H9 (cell line): Measurements from ENCODE around the gene CCL7. TPM values are rescaled to one million over a fixed set of nuclear protein-coding genes. Genes with fewer than 3 reads are reported as not detected.

ENCODE experiments used
- DNase-seq: peaks from one replicate; pipeline ENCODE4 v3.0.0-alpha.2; 2017
- H2AFZ ChIP-seq: one replicate; pipeline ENCODE4 v1.6.1; 2013; ENCODE audit warnings: mild to moderate bottlenecking, low read length, control low read depth, moderate library complexity
- H2AK5ac ChIP-seq: 2 replicates; pipeline ENCODE4 v1.6.1; 2013; ENCODE audit warnings: low read length, control low read depth, mixed read lengths; ENCODE audit not compliant: insufficient read length
- H2BK120ac ChIP-seq: one replicate; pipeline ENCODE4 v1.6.1; 2013; ENCODE audit warnings: low read depth, mild to moderate bottlenecking, low read length, control low read depth, inconsistent platforms; ENCODE audit not compliant: poor library complexity, severe bottlenecking
- H2BK12ac ChIP-seq: 2 replicates; pipeline ENCODE4 v1.6.1; 2013; ENCODE audit warnings: low read length, control low read depth, mixed read lengths, low read depth; ENCODE audit not compliant: insufficient read length
- H2BK15ac ChIP-seq: 2 replicates; pipeline ENCODE4 v1.6.1; 2013; ENCODE audit warnings: low read depth, low read length, control low read depth
- H2BK20ac ChIP-seq: one replicate; pipeline ENCODE4 v1.6.1; 2013; ENCODE audit warnings: low read depth, mild to moderate bottlenecking, low read length, control low read depth, inconsistent platforms; ENCODE audit not compliant: poor library complexity, severe bottlenecking
- H2BK5ac ChIP-seq: 2 replicates; pipeline ENCODE4 v1.6.1; 2013; ENCODE audit warnings: low read length, control low read depth, mixed read lengths; ENCODE audit not compliant: insufficient read length
- H3K14ac ChIP-seq: 2 replicates; pipeline ENCODE4 v1.6.1; 2013; ENCODE audit warnings: low read length, control low read depth; ENCODE audit not compliant: insufficient read depth
- H3K18ac ChIP-seq: 2 replicates; pipeline ENCODE4 v1.6.1; 2013; ENCODE audit warnings: low read depth, mild to moderate bottlenecking, mixed read lengths, low read length, control low read depth; ENCODE audit not compliant: insufficient read length
- H3K23ac ChIP-seq: 2 replicates; pipeline ENCODE4 v1.6.1; 2013; ENCODE audit warnings: low read length, control low read depth, mixed read lengths, low read depth; ENCODE audit not compliant: insufficient read length
- H3K23me2 ChIP-seq: 2 replicates; pipeline ENCODE4 v1.6.1; 2013; ENCODE audit warnings: low read depth, mild to moderate bottlenecking, mixed read lengths, low read length, control low read depth; ENCODE audit not compliant: insufficient read length, poor library complexity, severe bottlenecking
- H3K27ac ChIP-seq: 2 replicates; pipeline ENCODE4 v1.5.1; 2013; ENCODE audit warnings: low read length, control low read depth, mixed read lengths, low read depth; ENCODE audit not compliant: insufficient read length
- H3K27me3 ChIP-seq: 2 replicates; pipeline ENCODE4 v1.6.1; 2013; ENCODE audit warnings: low read length, control low read depth, inconsistent platforms; ENCODE audit not compliant: insufficient read depth
- H3K4ac ChIP-seq: 2 replicates; pipeline ENCODE4 v1.6.1; 2013; ENCODE audit warnings: low read depth, mild to moderate bottlenecking, control low read depth, inconsistent platforms, low read length, moderate library complexity
- H3K4me1 ChIP-seq: 2 replicates; pipeline ENCODE4 v1.6.1; 2013; ENCODE audit warnings: low read length, control low read depth, inconsistent platforms; ENCODE audit not compliant: insufficient read depth
- H3K4me2 ChIP-seq: 2 replicates; pipeline ENCODE4 v1.6.1; 2013; ENCODE audit warnings: low read length, control low read depth, mixed read lengths; ENCODE audit not compliant: insufficient read length, insufficient read depth
- H3K56ac ChIP-seq: 2 replicates; pipeline ENCODE4 v1.6.1; 2013; ENCODE audit warnings: low read depth, mild to moderate bottlenecking, mixed read lengths, low read length, control low read depth; ENCODE audit not compliant: insufficient read length
- H3K79me1 ChIP-seq: 2 replicates; pipeline ENCODE4 v1.6.1; 2013; ENCODE audit warnings: low read depth, mild to moderate bottlenecking, moderate library complexity, low read length, control low read depth, inconsistent platforms; ENCODE audit not compliant: insufficient read depth, poor library complexity, severe bottlenecking
- H3K79me2 ChIP-seq: 2 replicates; pipeline ENCODE4 v1.6.1; 2013; ENCODE audit warnings: low read length, control low read depth, inconsistent platforms; ENCODE audit not compliant: insufficient read depth
- H3K9ac ChIP-seq: 2 replicates; pipeline ENCODE4 v1.6.1; 2013; ENCODE audit warnings: low read length, control low read depth, mixed read lengths; ENCODE audit not compliant: insufficient read length; ENCODE audit errors: extremely low read depth
- H3K9me3 ChIP-seq: one replicate; pipeline ENCODE4 v1.6.1; 2013; ENCODE audit warnings: low read depth, low read length, inconsistent platforms; ENCODE audit not compliant: control insufficient read depth
- H3T11ph ChIP-seq: one replicate; pipeline ENCODE4 v1.6.1; 2013; ENCODE audit warnings: mild to moderate bottlenecking, low read length, control low read depth, inconsistent platforms
- H4K20me1 ChIP-seq: one replicate; pipeline ENCODE4 v1.6.1; 2013; ENCODE audit not compliant: control insufficient read depth, insufficient read length, insufficient read depth
- H4K5ac ChIP-seq: 2 replicates; pipeline ENCODE4 v1.6.1; 2013; ENCODE audit warnings: low read depth, mild to moderate bottlenecking, mixed read lengths, low read length, control low read depth; ENCODE audit not compliant: insufficient read length
- H4K8ac ChIP-seq: replicated peaks from 2 replicates; pipeline ENCODE4 v1.6.1; 2013; ENCODE audit warnings: low read length, control low read depth, mixed read lengths, low read depth; ENCODE audit not compliant: insufficient read length
- H4K91ac ChIP-seq: 2 replicates; pipeline ENCODE4 v1.6.1; 2013; ENCODE audit warnings: low read depth, mild to moderate bottlenecking, moderate library complexity, mixed read lengths, low read length, control low read depth; ENCODE audit not compliant: insufficient read length
- H3K27ac Mint-ChIP-seq, 3 experiments: 2 replicates in 2 of 3; 3 replicates in 1 of 3; pipeline ENCODE4 v1.8.0; 2020 to 2021; ENCODE audit warnings: mixed read lengths in 3 of 3, mild to moderate bottlenecking in 1 of 3, moderate library complexity in 1 of 3
- H3K27me3 Mint-ChIP-seq: 2 replicates; pipeline ENCODE4 v1.8.0; 2021; ENCODE audit warnings: low read depth, mild to moderate bottlenecking, moderate library complexity, mixed read lengths
- H3K36me3 Mint-ChIP-seq, 3 experiments: 2 replicates in 2 of 3; 3 replicates in 1 of 3; pipeline ENCODE4 v1.8.0; 2020 to 2021; ENCODE audit warnings: low read depth in 3 of 3, mixed read lengths in 3 of 3; ENCODE audit not compliant: insufficient read depth in 1 of 3
- H3K4me1 Mint-ChIP-seq, 2 experiments: 2 replicates each; pipeline ENCODE4 v1.8.0; 2020; ENCODE audit warnings: mixed read lengths in 2 of 2
- H3K4me3 Mint-ChIP-seq, 2 experiments: 2 replicates in 1 of 2; 3 replicates in 1 of 2; pipeline ENCODE4 v1.8.0; 2020 to 2021; ENCODE audit warnings: mild to moderate bottlenecking in 2 of 2, mixed read lengths in 2 of 2, moderate library complexity in 1 of 2
- H3K9me3 Mint-ChIP-seq, 2 experiments: 2 replicates in 1 of 2; 3 replicates in 1 of 2; pipeline ENCODE4 v1.8.0; 2020; ENCODE audit warnings: mild to moderate bottlenecking in 2 of 2, mixed read lengths in 2 of 2, moderate library complexity in 1 of 2
- CTCF ChIP-seq: fragments of 200-600 bp; sonication (generic); conservative IDR thresholded peaks from 3 replicates; pipeline ENCODE4 v1.8.0; 2021; ENCODE audit warnings: antibody characterized with exemption, mild to moderate bottlenecking
- WGBS: extraction: QIAGEN DNeasy Blood & Tissue Kit; methylation state at CpG from one replicate; pipeline ENCODE4 v1.1.7; 2013; ENCODE audit warnings: missing lambda C conversion rate, low lambda C conversion rate, mixed read lengths; ENCODE audit not compliant: insufficient read length; ENCODE audit errors: extremely low coverage; 5-methylcytosine and 5-hydroxymethylcytosine counted together
- total RNA-seq: library from RNA; stranded (reverse); gene quantifications from 2 replicates; pipeline ENCODE4 v1.2.1, GENCODE V29; 2021

CCL7 gene
- total RNA-seq, 1 experiment from 2014 or later, result not detected

GRCh38 chr17:34257986-34258326, 12.1 kb upstream of the CCL7 start:
- H3K4me2 ChIP-seq, result no peak overlapping the region

More at GRCh38 chr17:34257986-34258326, 12.1 kb upstream of the CCL7 start:
- no peak overlapping the region for H3K9ac ChIP-seq
- no peak overlapping the region for H4K8ac ChIP-seq
- no peak overlapping the region for H2BK20ac ChIP-seq
- H3K36me3 Mint-ChIP-seq, result peaks cover 0 to 2% (median 2%) of the 10 kb centered on the region in 3 experiments; a peak in 2 of 7 replicates
- H4K5ac ChIP-seq, result no peak overlapping the region
- H3K79me1 ChIP-seq, result no peaks in the 10 kb centered on the region
- no peak for DNase-seq
- H3K79me2 ChIP-seq, result no peaks in the 10 kb centered on the region
- no peak overlapping the region for H3K56ac ChIP-seq
- H3K4me1 Mint-ChIP-seq, result peaks cover 25 to 30% of the 10 kb centered on the region in 2 experiments
- H3K27ac Mint-ChIP-seq, result no peak overlapping the region
- H3K4me3 Mint-ChIP-seq, result no peak overlapping the region
- no peak overlapping the region for H3T11ph ChIP-seq
- no peak overlapping the region for H2AFZ ChIP-seq
- no peak overlapping the region for H2AK5ac ChIP-seq
- no peak overlapping the region for H4K91ac ChIP-seq
- H3K27ac ChIP-seq, result no peak overlapping the region
- H2BK120ac ChIP-seq, result no peak overlapping the region
- no peaks in the 10 kb centered on the region for H3K9me3 Mint-ChIP-seq
- no peak overlapping the region for H3K4ac ChIP-seq
- peaks cover 9% of the 10 kb centered on the region for H3K23me2 ChIP-seq
- H3K18ac ChIP-seq, result no peak overlapping the region
- no peaks in the 10 kb centered on the region for H4K20me1 ChIP-seq
- H2BK5ac ChIP-seq, result no peak overlapping the region
- H3K9me3 ChIP-seq, result no peaks in the 10 kb centered on the region
- H3K23ac ChIP-seq, result no peak overlapping the region
- no peak for TF ChIP-seq CTCF
- no peaks in the 10 kb centered on the region; the same call in 1 of the 2 replicates for H3K27me3 ChIP-seq
- no peak overlapping the region for H3K14ac ChIP-seq
- no CpG with 5 or more reads among the region's 1 CpG for WGBS
- peaks cover 4% of the 10 kb centered on the region; the same call in 1 of the 2 replicates for H3K4me1 ChIP-seq
- peaks cover 19% of the 10 kb centered on the region for H3K27me3 Mint-ChIP-seq
- H2BK15ac ChIP-seq, result no peak overlapping the region
- no peak overlapping the region for H2BK12ac ChIP-seq
